H1 (cell line): Measurements from ENCODE around the gene HDDC3.

ENCODE experiments used
- CHD1 ChIP-seq: IDR thresholded peaks from 2 replicates; pipeline ENCODE4 v1.6.1; 2012; ENCODE audit warnings: low read depth, low read length, improper control_type of control experiment
- NRF1 ChIP-seq: IDR thresholded peaks from 2 replicates; pipeline ENCODE4 v1.6.1; 2011; ENCODE audit warnings: mild to moderate bottlenecking, low read depth, low read length, improper control_type of control experiment
- POLR2A ChIP-seq, 2 experiments: IDR thresholded peaks; 1 replicate in 1 of 2; 2 replicates in 1 of 2; pipeline ENCODE4 v1.6.1; 2011; ENCODE audit warnings: low read depth in 2 of 2, low read length in 2 of 2, mild to moderate bottlenecking in 2 of 2; ENCODE audit errors: control extremely low read depth in 1 of 2
- POLR2AphosphoS5 ChIP-seq: IDR thresholded peaks from 2 replicates; pipeline ENCODE4 v1.6.1; 2011; ENCODE audit warnings: low read depth, low read length
- POU5F1 ChIP-seq: IDR thresholded peaks from 2 replicates; pipeline ENCODE4 v1.6.1; 2011; ENCODE audit warnings: low read depth, mild to moderate bottlenecking, low read length, moderate library complexity
- SP4 ChIP-seq: IDR thresholded peaks from 2 replicates; pipeline ENCODE4 v1.6.1; 2012; ENCODE audit warnings: low read length, inconsistent platforms
- TCF12 ChIP-seq: IDR thresholded peaks from 2 replicates; pipeline ENCODE4 v1.6.1; 2011; ENCODE audit warnings: low read depth, mild to moderate bottlenecking, low read length
- TF ChIP-seq, protein P1 (sequence below), 3 experiments: IDR thresholded peaks; 1 replicate in 2 of 3; 2 replicates in 1 of 3; pipeline versions ENCODE4 v1.5.1 to v1.6.1; 2011; ENCODE audit warnings: low read length in 3 of 3, mild to moderate bottlenecking in 3 of 3, inconsistent platforms in 2 of 3, low read depth in 1 of 3, moderate library complexity in 1 of 3; ENCODE audit not compliant: insufficient read depth in 1 of 3; ENCODE audit errors: control extremely low read depth in 1 of 3
- TF ChIP-seq, protein P2 (sequence below): IDR thresholded peaks from 2 replicates; pipeline ENCODE4 v1.6.1; 2012; ENCODE audit warnings: inconsistent platforms

DNA sequence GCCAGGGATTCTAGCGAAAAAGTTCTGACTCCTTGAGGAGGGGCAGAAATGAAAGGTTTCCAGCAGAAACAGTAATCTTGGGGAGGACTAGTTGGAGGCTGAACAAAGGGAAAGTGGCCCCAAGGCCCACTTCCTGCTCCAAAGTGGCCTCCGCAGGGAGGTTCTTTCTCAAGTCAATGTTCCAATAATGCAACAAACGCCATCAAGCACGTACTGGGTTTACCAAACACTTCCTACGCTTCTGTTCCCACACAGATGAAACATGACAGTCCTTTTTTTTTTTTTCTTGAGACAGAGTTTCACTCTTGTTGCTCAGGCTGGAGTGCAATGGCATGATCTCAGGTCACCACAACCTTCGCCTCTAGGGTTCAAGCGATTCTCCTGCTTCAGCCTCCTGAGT, 12.7 kb upstream of the HDDC3 start:
- no peak for TF ChIP-seq SP4
- TF ChIP-seq POLR2AphosphoS5 = no peak
- TF ChIP-seq, protein P1, sequence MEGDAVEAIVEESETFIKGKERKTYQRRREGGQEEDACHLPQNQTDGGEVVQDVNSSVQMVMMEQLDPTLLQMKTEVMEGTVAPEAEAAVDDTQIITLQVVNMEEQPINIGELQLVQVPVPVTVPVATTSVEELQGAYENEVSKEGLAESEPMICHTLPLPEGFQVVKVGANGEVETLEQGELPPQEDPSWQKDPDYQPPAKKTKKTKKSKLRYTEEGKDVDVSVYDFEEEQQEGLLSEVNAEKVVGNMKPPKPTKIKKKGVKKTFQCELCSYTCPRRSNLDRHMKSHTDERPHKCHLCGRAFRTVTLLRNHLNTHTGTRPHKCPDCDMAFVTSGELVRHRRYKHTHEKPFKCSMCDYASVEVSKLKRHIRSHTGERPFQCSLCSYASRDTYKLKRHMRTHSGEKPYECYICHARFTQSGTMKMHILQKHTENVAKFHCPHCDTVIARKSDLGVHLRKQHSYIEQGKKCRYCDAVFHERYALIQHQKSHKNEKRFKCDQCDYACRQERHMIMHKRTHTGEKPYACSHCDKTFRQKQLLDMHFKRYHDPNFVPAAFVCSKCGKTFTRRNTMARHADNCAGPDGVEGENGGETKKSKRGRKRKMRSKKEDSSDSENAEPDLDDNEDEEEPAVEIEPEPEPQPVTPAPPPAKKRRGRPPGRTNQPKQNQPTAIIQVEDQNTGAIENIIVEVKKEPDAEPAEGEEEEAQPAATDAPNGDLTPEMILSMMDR (IDR thresholded peaks at IDR 0.05; ENCODE audit: control extremely low read depth in 1 of 3, insufficient read depth in 1 of 3, low read depth in 1 of 3, low read length in 3 of 3) = no peak
- TF ChIP-seq, protein P2, sequence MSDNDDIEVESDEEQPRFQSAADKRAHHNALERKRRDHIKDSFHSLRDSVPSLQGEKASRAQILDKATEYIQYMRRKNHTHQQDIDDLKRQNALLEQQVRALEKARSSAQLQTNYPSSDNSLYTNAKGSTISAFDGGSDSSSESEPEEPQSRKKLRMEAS = no peak
- no peak for TF ChIP-seq POLR2A (IDR thresholded peaks at IDR 0.05; ENCODE audit: control extremely low read depth in 1 of 2, low read depth in 2 of 2, low read length in 2 of 2)
- no peak for TF ChIP-seq TCF12
- TF ChIP-seq NRF1 = no peak
- no peak for TF ChIP-seq CHD1
- no peak for TF ChIP-seq POU5F1
